Measurements from ENCODE around the gene SHANK1.

DNA sequence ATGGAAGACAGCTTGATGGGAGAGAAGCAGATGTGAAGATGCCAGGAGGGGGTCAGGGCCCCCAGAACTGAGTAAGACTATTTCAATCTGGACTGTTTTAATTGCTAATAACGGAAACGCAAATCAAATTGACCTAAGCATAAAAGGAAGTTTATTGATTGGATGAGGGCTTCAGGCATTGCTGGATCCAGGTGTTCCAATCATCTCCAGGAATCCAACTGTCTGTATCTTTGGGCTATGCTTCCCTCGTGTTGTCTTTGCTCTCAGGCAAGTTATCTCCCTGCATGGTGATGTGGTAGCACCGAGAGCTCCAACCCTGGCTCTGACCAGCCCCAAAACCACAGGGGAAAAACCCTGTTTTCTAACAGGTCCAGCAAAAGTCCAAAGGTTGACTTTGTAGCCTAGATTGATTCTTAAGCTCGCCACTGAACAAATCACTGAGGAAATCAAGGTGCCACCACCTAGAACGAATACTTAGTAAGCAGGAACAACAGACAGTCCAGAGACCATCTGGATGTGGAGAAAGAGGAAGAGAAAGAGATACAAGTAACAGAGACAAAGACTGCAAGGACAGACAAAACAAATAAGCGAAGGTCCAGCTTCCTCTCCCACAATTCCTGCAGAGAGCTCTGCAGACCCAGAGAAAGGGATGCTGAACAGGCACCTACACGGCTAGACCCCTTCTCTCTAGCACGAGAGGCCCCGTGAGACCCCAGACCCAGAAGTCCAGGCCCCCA is 71.6 kb downstream of the SHANK1 start:
- TF ChIP-seq, protein P1, sequence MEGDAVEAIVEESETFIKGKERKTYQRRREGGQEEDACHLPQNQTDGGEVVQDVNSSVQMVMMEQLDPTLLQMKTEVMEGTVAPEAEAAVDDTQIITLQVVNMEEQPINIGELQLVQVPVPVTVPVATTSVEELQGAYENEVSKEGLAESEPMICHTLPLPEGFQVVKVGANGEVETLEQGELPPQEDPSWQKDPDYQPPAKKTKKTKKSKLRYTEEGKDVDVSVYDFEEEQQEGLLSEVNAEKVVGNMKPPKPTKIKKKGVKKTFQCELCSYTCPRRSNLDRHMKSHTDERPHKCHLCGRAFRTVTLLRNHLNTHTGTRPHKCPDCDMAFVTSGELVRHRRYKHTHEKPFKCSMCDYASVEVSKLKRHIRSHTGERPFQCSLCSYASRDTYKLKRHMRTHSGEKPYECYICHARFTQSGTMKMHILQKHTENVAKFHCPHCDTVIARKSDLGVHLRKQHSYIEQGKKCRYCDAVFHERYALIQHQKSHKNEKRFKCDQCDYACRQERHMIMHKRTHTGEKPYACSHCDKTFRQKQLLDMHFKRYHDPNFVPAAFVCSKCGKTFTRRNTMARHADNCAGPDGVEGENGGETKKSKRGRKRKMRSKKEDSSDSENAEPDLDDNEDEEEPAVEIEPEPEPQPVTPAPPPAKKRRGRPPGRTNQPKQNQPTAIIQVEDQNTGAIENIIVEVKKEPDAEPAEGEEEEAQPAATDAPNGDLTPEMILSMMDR (conservative IDR thresholded peaks at IDR 0.05; ENCODE audit: low read length), result no peak
- TF ChIP-seq EZH2phosphoT487 (IDR thresholded peaks at IDR 0.05; ENCODE audit: borderline replicate concordance), result no peak
